Measurements from ENCODE around the gene RANBP10.

The RANBP10 gene

GRCh38 chr16:67673712-67674580 lies 132.4 kb downstream of the RANBP10 start:
- DNase-seq = peak; percentile 55

Data from GF-D8 (cell line).